GM18951 (cell line): ENCODE measurements around the gene DLGAP4.

Source experiments
- POLR2A ChIP-seq: IDR thresholded peaks from 4 replicates; pipeline ENCODE4 v1.6.1; 2011; ENCODE audit warnings: mild to moderate bottlenecking; ENCODE audit not compliant: insufficient read length, insufficient read depth; ENCODE audit errors: extremely low read depth
- in situ Hi-C: fragments of 300-500 bp; cut with MboI; formaldehyde crosslinking; loops from one replicate; pipeline ENCODE4 v1.12.0; 2022; ENCODE audit warnings: low sequenced_read_pairs, mixed read lengths, inconsistent platforms; ENCODE audit not compliant: unreplicated experiment

Gene DLGAP4

DNA sequence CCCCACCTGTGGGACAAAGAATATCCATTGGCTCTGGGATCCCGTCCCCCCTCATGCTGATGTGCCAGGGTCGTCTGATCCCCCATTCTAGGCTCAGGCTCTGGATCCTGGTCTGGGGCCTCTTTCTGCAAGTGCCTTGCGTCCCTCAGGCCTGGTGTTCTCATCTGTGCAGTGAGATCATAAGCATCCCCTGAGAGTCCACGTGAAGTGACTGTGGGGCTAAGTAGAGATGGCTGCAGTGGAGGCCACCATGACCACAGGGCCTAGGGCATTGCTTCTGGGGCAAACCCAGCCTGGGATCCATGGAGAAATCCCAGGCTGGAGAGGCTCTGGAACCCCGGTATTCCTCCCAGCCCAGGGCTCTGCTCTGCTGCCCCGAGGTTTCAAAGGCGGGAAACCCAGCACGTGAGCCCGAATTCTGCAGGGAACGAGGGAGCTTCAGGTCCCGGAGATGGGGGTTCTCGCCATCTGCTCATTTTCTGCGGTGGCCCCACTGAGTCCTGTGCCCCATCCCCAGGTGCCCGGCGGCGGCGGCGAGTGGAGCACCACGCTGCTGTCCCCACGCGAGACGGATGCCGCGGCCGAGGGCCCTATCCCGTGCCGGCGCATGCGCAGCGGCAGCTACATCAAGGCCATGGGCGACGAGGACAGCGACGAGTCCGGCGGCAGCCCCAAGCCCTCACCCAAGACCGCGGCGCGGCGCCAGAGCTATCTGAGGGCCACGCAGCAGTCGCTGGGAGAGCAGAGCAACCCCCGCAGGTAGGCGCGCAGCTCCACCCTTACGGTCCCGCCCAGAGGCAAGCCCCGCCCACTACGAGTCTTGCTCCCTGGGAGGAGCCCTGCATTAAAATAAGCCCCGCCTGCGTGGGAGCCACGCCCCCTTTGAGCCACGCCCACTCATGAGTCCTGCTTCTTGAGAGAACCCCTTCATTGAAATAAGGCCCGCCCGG, 129.7 kb downstream of the DLGAP4 start:
- in situ Hi-C loops, result loop anchor here (10.0 kb wide), 1 partner anchor 231 kb away; no protein-coding TSS in a partner anchor
- no peak for TF ChIP-seq POLR2A

DNA sequence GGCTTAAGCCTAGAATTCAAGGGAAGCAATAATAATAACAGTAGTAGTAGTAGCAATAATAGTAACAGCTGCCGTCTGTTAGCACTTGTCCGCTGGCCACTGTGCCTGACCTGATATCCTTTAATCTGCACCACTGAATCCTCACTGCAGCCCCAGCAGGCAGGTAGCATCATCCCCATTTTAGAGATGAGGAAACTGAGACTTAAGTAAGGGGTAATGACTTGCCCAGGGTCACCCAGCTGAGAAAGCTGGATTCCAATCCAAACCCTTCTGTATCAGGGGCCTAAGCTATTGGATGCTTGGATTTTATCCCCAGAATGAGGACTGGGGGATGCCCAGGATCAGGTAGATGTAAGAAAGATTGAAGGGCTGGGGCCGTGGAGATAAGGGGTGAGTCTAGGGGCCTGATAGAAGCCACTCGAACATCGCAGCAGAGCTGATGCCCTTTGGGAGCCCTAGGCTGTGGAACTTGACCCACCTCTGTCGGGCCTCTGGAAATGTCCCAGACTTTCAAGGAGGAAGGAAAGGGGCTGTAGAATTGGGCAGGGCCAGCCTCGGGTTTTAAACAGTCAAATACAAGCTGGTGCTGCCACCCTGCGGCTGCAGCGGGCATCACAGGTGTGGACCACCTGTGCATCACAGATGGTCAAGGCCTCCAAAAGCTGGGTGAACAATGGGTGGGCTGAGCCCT, 133.0 kb downstream of the DLGAP4 start:
- TF ChIP-seq POLR2A, result no peak

DNA sequence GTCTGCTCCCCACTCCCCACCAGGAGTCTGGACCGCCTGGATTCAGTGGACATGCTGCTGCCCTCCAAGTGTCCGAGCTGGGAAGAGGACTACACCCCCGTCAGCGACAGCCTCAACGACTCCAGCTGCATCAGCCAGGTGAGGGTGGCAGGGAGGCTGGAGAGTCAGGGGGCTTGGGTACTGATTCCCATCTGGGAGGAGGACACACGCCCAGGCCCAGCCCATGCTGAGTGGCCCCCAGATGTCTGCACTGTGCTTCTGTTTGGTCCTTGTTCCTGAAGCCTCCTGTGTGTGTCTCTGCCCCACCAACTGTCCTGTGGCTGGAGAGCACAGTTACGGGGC, 133.6 kb downstream of the DLGAP4 start:
- TF ChIP-seq POLR2A, result no peak
- in situ Hi-C loops, result loop anchor here (10.0 kb wide), 1 partner anchor 235 kb away; no protein-coding TSS in a partner anchor

More for the DNA sequence above, 133.0 kb downstream of the DLGAP4 start:
- in situ Hi-C loops, result loop anchor here (10.0 kb wide), 1 partner anchor 234 kb away; no protein-coding TSS in a partner anchor

DNA sequence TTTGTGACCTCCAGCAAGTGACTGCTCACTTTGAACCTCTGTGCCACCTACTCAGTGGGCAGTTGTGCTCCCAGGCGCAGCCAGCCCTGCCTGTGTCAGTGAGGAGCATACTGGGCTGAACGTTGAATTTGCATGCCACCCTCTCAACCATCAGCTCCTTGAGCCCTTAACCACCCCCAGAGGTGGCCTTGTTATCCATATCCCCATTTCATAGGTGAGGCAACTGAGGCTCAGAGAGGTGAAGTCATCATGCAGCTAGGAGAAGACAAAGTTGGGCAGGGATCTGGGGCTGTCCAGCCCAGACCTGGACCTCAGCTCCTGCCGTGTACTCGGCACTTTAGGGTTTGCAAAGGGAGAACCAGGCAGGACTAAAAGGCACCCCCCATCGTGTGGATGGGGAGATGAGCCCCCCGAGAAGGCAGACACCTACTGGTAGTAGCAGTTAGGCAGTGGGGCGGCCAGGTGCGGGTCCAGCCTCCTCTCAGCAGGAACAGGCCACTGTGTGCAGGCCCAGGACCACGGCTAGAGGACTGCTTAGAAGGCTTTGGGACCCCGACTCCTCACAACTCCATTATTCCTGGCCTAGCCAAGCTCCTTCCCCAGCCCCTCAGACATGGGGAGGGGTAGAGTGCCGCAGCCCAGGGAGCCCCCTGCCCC, 134.4 kb downstream of the DLGAP4 start:
- no peak for TF ChIP-seq POLR2A
- in situ Hi-C loops, result no loop called here

DNA sequence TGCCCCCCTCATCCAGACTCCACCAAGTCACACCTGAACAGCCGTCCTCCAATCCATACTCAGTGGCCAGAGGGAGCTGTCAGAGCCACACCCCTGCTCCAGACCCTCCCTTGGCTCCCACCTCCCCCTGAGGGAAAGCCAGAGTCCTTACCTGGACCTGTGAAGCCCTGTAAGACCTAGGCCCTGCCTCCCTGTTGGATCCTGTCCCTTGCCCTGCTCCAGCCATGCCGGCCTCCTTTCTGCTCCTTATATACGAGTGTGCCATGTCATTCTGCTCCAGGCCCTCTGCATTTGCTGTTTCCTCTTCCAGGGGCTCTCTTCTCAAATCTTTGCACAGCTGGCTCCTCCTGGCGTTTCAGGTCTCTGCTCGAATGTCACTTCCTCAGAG, 134.9 kb downstream of the DLGAP4 start:
- in situ Hi-C loops, result no loop called here

DNA sequence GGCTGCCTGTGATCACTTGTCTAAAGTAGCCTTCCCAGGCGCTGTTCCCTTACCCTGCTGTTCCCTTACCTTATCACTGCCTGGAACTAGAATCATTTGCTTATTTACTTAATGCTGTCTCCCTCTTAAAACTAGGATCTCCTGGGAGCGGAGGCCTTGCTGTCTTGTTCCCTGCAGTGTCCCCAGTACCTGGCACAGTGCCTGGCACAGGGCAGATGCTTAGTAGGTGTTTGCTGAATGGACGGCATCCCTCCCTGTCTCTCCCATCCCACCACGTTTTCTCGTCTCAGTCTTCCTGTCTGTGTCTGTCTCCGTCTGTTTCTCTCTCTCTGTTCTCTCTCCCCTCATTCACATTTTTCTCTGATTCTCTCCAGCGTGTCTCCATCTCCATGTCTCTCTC, 135.3 kb downstream of the DLGAP4 start:
- in situ Hi-C loops, result no loop called here
- no peak for TF ChIP-seq POLR2A

More for the DNA sequence above, 134.9 kb downstream of the DLGAP4 start:
- no peak for TF ChIP-seq POLR2A

DNA sequence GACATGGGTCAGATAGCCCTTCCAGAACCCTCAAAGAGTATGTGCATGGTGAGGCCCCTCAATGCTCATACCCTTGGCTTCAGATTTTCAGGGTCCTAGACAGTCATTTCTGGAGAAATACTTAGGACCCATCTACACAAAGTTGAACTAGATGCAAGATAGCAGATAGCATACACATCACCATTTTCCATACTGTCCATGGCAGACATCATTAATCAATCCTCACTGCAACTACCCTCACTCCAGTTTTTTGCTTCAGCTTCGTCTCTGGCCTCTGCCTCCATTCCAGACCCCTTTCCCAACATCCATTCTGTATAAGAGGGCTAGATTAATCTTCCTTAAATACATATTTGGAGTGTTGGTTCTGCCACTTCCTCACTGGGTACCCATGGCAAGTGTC, 139.7 kb downstream of the DLGAP4 start:
- TF ChIP-seq POLR2A, result no peak
- in situ Hi-C loops, result no loop called here

DNA sequence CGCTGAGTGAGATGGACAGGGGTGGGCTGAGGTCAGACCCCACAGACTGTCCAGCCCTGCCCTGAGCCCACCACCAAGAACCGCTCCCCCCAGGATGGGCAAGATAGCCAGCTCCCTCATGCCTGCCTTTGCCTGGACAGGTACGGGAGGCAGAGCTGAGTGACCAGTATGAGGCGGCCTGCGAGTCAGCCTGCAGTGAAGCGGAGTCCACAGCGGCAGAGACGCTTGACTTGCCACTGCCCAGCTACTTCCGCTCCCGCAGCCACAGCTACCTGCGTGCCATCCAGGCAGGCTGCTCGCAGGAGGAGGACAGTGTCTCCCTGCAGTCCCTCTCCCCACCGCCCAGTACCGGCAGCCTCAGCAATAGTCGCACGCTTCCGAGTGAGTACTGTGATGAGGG, 140.4 kb downstream of the DLGAP4 start:
- in situ Hi-C loops, result no loop called here

DNA sequence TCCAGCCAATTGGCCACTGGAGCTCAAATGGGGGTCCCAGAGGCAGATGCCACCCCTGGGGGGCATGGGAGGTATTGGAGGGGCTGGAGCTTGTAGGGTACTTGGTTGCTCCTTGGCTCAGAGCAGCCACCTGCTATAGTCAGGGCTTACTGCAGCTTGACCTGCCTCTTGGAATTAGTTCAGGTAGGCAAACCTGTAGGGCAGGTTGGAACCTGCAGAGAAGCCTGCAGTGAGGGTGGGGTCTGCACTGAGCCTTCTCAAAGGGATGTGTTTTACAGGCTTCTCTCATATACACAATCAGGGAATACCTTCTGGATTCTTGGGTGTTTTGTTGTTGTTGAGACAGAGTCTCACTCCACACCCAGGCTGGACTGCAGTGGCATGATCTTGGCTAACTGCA, 141.0 kb downstream of the DLGAP4 start:
- no peak for TF ChIP-seq POLR2A
- in situ Hi-C loops, result no loop called here

More for the DNA sequence above, 140.4 kb downstream of the DLGAP4 start:
- TF ChIP-seq POLR2A, result no peak

DNA sequence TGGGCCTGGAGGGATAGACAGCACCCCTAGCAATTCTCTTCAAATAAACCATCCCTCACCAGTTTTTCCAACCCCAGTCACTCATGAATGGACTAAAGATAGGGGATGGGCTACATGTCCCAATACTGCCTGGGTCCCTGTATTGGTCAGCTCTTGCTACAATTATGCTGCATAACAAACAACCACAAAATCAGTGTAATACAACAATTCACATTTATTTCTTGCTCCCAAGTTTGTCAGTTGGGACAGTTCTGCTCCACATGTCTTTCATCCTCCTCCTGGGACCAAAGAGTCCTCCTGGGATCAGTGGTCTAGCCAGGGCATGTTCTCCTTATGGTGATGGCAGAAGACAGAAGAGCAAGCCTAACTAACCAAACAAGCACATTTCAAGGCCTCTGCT, 143.5 kb downstream of the DLGAP4 start:
- in situ Hi-C loops, result no loop called here

DNA sequence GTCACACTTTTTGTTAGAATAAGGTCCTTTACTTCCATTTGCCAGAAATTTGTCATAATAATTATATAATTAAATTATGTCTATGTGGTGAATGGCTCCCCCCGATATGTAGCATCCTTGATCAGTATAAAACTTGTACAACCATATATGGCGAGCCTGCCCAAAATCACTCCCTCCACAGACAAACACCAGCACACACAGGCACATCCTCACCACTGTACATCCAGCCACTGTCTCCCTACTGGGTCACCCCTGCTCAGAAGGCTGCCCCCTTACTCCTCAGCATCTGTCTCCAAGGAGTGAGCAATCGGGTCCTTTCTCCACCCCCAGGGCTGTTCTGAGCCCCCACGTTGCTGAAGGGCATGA, 148.2 kb downstream of the DLGAP4 start:
- in situ Hi-C loops, result no loop called here
- no peak for TF ChIP-seq POLR2A

More for the DNA sequence above, 143.5 kb downstream of the DLGAP4 start:
- TF ChIP-seq POLR2A, result no peak

DNA sequence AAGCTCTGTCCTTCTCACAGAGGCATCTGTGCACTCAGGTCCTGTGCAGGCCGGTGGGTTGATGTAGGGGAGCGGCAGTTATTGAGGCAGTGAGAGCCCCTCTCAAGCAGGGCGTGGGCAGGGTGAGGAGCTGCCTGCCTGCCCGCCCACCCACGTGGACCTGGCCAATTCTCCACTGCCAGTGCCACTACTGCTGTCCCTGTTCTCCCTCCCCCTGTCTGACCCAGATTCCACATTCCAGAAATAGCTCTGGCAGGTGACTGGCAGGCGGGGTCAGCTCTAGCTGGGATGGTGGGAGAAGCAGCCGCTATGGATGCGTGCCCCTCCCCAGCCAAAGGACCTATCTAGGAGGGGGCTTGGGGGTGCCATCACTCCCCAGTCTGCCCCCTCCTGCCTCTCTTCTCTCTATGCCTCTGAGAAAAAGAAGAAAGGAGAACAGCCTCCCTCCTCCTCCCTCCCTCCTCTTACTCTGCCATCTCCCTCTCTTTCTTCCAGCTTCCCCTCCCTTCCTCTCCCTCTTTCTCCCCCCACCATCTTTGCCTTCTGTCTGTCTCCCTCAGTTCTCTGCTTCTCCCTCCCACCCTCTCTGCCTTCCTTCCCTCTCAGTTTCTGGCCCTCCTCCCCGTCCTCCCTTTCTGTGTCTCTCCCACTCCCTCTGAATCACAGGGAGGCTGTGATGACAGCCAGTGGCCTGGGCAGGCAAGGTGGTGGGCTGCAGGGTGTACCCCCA, 148.7 kb downstream of the DLGAP4 start:
- in situ Hi-C loops, result no loop called here
- TF ChIP-seq POLR2A, result no peak
